MCF 10A (cell line): ENCODE data around the gene ATOSB. TPM values are rescaled to one million over a fixed set of nuclear protein-coding genes. Genes with fewer than 3 reads are reported as not detected.
"Not testable (repeated sequence)": the region's sequence is repeated elsewhere in the genome, so short reads cannot be mapped to it uniquely, and the experiment has no call there.

Source experiments
- BruUV-seq: library from RNA; stranded (reverse); fragments of 400-500 nt; replicated peaks from 2 replicates; lab custom pipeline; 2021; lab: Mats Ljungman, UMichigan
- CTCF ChIA-PET: fragments of 300-600 bp; sonication (Branson Sonifier 250); formaldehyde crosslinking; extraction: SDS; loops from one replicate; lab custom pipeline; 2021; ENCODE audit warnings: antibody characterized with exemption, inconsistent platforms; lab: Yijun Ruan, JAX
- POLR2A ChIA-PET: fragments of 300-600, 350-650 bp; sonication (Branson Sonifier 250); formaldehyde crosslinking; extraction: SDS; loops from one replicate; lab custom pipeline; 2020; ENCODE audit warnings: antibody characterized with exemption, inconsistent platforms; lab: Yijun Ruan, JAX
- DNase-seq: peaks from one replicate; pipeline ENCODE4 v3.0.0-alpha.2; 2018; ENCODE audit not compliant: unreplicated experiment
- H3K27ac Mint-ChIP-seq: one replicate; pipeline ENCODE4 v1.8.0; 2022; ENCODE audit warnings: mild to moderate bottlenecking, low read depth, mixed read lengths; ENCODE audit not compliant: unreplicated experiment
- H3K27me3 Mint-ChIP-seq: one replicate; pipeline ENCODE4 v1.8.0; 2022; ENCODE audit warnings: mixed read lengths; ENCODE audit not compliant: insufficient read depth, unreplicated experiment
- H3K36me3 Mint-ChIP-seq: one replicate; pipeline ENCODE4 v1.8.0; 2022; ENCODE audit warnings: mild to moderate bottlenecking, moderate library complexity, mixed read lengths; ENCODE audit not compliant: insufficient read depth, unreplicated experiment
- H3K4me1 Mint-ChIP-seq: one replicate; pipeline ENCODE4 v1.8.0; 2022; ENCODE audit warnings: mixed read lengths; ENCODE audit not compliant: insufficient read depth, unreplicated experiment
- H3K4me3 Mint-ChIP-seq: one replicate; pipeline ENCODE4 v1.8.0; 2022; ENCODE audit warnings: mild to moderate bottlenecking, moderate library complexity, mixed read lengths; ENCODE audit not compliant: unreplicated experiment
- H3K9me3 Mint-ChIP-seq: one replicate; pipeline ENCODE4 v1.8.0; 2022; ENCODE audit warnings: mixed read lengths; ENCODE audit not compliant: unreplicated experiment
- intact Hi-C: fragments of 100-400 bp; cut with micrococcal nuclease; formaldehyde crosslinking; loops from 2 replicates; pipeline ENCODE4 v1.14.1; 2022
- total RNA-seq: library from RNA; stranded (reverse); gene quantifications from 2 replicates; pipeline ENCODE4 v1.2.3, GENCODE V29; 2022
- TF ChIP-seq, protein P1 (sequence below): fragments of 200-600 bp; IDR thresholded peaks from one replicate; pipeline ENCODE4 v1.8.0; 2022; ENCODE audit warnings: antibody characterized with exemption, mild to moderate bottlenecking; ENCODE audit not compliant: unreplicated experiment

The ATOSB gene
- total RNA-seq, 1 experiment from 2014 or later, result 26.0 TPM

DNA sequence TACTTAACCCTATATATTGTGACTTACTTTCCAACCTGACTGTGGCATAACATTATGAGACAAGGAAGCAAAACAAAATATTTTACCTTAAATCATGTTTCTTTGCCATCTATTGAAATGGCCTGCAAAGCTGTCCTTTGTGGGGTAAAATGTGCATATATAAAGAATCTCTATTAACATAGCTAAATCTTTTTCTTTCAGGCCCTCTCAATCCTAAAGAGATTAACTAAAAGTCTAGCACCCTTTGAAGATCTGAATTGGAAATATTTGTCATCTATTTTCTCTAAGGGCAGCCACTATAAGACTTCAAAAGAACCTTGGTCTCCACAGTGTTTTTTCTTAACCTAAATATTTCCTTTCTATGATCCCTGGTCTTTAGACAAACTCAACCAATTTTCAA lies 41.1 kb upstream of the ATOSB start:
- Mint-ChIP-seq H3K36me3 (no peaks in the 10 kb centered on the region), H3K27me3 (no peaks in the 10 kb centered on the region), H3K4me1 (no peaks in the 10 kb centered on the region), H3K27ac (no peak overlapping the region), H3K9me3 (no peaks in the 10 kb centered on the region), H3K4me3 (no peak overlapping the region)
- POLR2A ChIA-PET, result interaction anchor here (0.6 kb wide), 1 partner anchor 25 kb away, joined by 5 read pairs; no protein-coding TSS in a partner anchor
- no peak for DNase-seq
- no TSS peak for BruUV-seq
- TF ChIP-seq, protein P1, sequence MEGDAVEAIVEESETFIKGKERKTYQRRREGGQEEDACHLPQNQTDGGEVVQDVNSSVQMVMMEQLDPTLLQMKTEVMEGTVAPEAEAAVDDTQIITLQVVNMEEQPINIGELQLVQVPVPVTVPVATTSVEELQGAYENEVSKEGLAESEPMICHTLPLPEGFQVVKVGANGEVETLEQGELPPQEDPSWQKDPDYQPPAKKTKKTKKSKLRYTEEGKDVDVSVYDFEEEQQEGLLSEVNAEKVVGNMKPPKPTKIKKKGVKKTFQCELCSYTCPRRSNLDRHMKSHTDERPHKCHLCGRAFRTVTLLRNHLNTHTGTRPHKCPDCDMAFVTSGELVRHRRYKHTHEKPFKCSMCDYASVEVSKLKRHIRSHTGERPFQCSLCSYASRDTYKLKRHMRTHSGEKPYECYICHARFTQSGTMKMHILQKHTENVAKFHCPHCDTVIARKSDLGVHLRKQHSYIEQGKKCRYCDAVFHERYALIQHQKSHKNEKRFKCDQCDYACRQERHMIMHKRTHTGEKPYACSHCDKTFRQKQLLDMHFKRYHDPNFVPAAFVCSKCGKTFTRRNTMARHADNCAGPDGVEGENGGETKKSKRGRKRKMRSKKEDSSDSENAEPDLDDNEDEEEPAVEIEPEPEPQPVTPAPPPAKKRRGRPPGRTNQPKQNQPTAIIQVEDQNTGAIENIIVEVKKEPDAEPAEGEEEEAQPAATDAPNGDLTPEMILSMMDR, result no peak
- intact Hi-C loops, result no loop called here
- CTCF ChIA-PET, result no interaction called here

DNA sequence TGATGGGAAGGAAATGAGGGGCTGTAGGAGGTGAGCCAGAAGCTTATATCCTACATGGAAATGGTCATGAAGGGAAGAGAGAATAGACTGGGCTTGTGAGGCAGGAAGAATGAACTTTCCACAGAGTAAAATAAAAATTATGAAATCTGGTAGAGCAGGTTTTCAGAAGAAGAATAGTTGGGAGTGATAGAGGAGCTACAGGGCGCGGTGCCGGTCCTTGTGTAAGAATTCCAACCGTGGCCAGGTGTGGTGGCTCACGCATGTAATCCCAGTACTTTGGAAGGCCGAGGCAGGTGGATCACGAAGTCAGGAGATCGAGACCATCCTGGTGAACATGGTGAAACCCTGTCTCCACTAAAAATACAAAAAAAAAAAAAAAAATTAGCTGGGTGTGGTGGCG lies 37.3 kb upstream of the ATOSB start:
- TF ChIP-seq, protein P1, result no peak
- ChIA-PET CTCF (interaction anchor here (0.8 kb wide), 1 partner anchor 312 kb away, joined by 4 read pairs; no protein-coding TSS in a partner anchor), POLR2A (no interaction called here)
- no peaks in the 10 kb centered on the region for H3K27me3 Mint-ChIP-seq
- no peak overlapping the region for H3K4me3 Mint-ChIP-seq
- no peak for DNase-seq
- peaks cover 17% of the 10 kb centered on the region for H3K9me3 Mint-ChIP-seq
- no peak overlapping the region for H3K27ac Mint-ChIP-seq
- H3K4me1 Mint-ChIP-seq, result no peaks in the 10 kb centered on the region
- no peaks in the 10 kb centered on the region for H3K36me3 Mint-ChIP-seq
- intact Hi-C loops, result no loop called here
- no TSS peak for BruUV-seq

DNA sequence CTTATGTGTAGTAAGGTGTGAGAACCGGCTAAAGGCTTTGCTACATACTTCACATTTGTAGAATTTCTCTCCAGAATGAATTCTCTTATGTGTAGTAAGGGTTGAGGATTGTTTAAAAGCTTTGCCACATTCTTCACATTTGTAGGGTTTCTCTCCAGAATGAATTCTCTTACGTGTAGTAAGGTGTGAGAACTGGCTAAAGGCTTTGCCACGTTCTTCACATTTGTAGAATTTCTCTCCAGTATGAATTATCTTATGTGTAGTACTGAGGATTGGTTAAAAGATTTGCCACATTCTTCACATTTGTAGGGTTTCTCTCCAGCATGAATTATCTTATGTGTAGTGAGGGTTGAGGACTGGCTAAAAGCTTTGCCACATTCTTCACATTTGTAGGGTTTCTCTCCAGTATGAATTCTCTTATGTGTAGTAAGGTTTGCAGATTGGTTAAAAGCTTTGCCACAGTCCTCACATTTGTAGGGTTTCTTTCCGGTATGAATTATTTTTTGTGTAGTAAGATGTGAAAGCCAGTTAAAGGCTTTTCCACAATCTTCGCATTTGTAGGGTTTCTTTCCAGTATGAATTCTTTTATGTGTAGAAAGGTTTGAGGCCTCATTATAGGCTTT lies 32.4 kb upstream of the ATOSB start:
- H3K27me3 Mint-ChIP-seq, DNase-seq, H3K4me1 Mint-ChIP-seq, H3K4me3 Mint-ChIP-seq, H3K36me3 Mint-ChIP-seq, H3K27ac Mint-ChIP-seq, BruUV-seq, intact Hi-C loops, POLR2A ChIA-PET: not testable (repeated sequence)
- H3K9me3 Mint-ChIP-seq, result peaks cover 26% of the 10 kb centered on the region
- CTCF ChIA-PET, result interaction anchor here (0.7 kb wide), 1 partner anchor 1108 kb away, joined by 3 read pairs; no protein-coding TSS in a partner anchor

DNA sequence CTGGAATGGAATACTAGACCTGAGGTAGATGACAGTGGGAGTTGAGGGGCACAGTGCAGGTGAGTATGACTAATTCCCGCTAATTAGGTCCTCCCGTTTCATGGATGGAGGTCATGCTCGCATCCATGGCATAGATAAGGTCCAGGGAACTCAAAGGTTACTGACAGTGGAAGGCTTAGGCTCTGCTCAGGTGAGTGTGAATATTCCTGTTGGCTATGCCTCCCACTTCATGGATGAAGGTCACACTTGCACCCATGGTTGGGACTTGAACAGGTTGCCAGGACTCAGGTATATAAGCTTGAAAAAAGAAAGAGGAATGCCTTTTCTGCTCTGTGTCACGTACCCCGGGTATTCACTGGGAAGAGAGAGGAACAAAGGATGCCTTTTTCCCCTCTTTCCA lies 26.4 kb upstream of the ATOSB start:
- H3K36me3 Mint-ChIP-seq, result no peaks in the 10 kb centered on the region
- TF ChIP-seq, protein P1, result no peak
- no peaks in the 10 kb centered on the region for H3K27me3 Mint-ChIP-seq
- H3K27ac Mint-ChIP-seq, result no peak overlapping the region
- BruUV-seq, result no TSS peak
- no peaks in the 10 kb centered on the region for H3K4me1 Mint-ChIP-seq
- CTCF ChIA-PET, result no interaction called here
- no peak overlapping the region for H3K4me3 Mint-ChIP-seq
- DNase-seq, result no peak
- intact Hi-C loops, result no loop called here
- peaks cover 7% of the 10 kb centered on the region for H3K9me3 Mint-ChIP-seq
- POLR2A ChIA-PET, result no interaction called here
